NOMO-1 treated with DMSO at 0.1 percent for 48 hours (cell line): Measurements from ENCODE around the gene COP1.
"Not testable (repeated sequence)": the region's sequence is repeated elsewhere in the genome, so short reads cannot be mapped to it uniquely, and the experiment has no call there.

ENCODE experiments used
- DNase-seq: peaks from one replicate; lab custom pipeline; 2025; ENCODE audit not compliant: unreplicated experiment; lab: John Stamatoyannopoulos, UW

COP1 gene

GRCh38 chr1:176206961-176207902 is at the start of gene COP1:
Gene COP1, minus strand, starts transcription at chr1:176207286. Its CDS starts 308 bp downstream, at chr1:176206978.
- DNase-seq, result peak; percentile 93

GRCh38 chr1:176252191-176252590 is 45.1 kb upstream of the COP1 start:
- no peak for DNase-seq

- DNase-seq, result no peak
Observed at GRCh38 chr1:176244851-176245250, 37.8 kb upstream of the COP1 start.

- no peak for DNase-seq
Observed at GRCh38 chr1:176243746-176244145, 36.7 kb upstream of the COP1 start.

GRCh38 chr1:176241385-176242015 is 34.4 kb upstream of the COP1 start:
- no peak for DNase-seq

- DNase-seq, result not testable (repeated sequence)
Observed at GRCh38 chr1:176233657-176234056, 26.6 kb upstream of the COP1 start.

GRCh38 chr1:176227579-176227978 is 20.5 kb upstream of the COP1 start:
- DNase-seq, result no peak

GRCh38 chr1:176225911-176226310 is 18.8 kb upstream of the COP1 start:
- no peak for DNase-seq

GRCh38 chr1:176225479-176225875 is 18.4 kb upstream of the COP1 start:
- no peak for DNase-seq

GRCh38 chr1:176222196-176222595 is 15.1 kb upstream of the COP1 start:
- DNase-seq, result no peak

- DNase-seq, result no peak
Observed at GRCh38 chr1:176220100-176220689, 13.1 kb upstream of the COP1 start.

GRCh38 chr1:176217461-176218099 is 10.5 kb upstream of the COP1 start:
- DNase-seq, result no peak

GRCh38 chr1:176216031-176216430 is 8.9 kb upstream of the COP1 start:
- DNase-seq, result no peak

GRCh38 chr1:176211396-176212165 is 4.5 kb upstream of the COP1 start:
- peak; percentile 76 for DNase-seq

GRCh38 chr1:176208034-176208433 is 948 bp upstream of the COP1 start:
- no peak for DNase-seq

- DNase-seq, result peak; percentile 45
Observed at GRCh38 chr1:176206006-176206960, 803 bp downstream of the COP1 start.

- DNase-seq, result peak; percentile 46
Observed at GRCh38 chr1:176205332-176205914, 1.7 kb downstream of the COP1 start.

- DNase-seq, result not testable (repeated sequence)
Observed at GRCh38 chr1:176204655-176205054, 2.4 kb downstream of the COP1 start.

GRCh38 chr1:176203735-176204134 is 3.4 kb downstream of the COP1 start:
- no peak for DNase-seq
